Prostate gland (tissue), 2 donors: ENCODE data around the gene MPHOSPH9. TPM values are rescaled to one million over a fixed set of nuclear protein-coding genes. Genes with fewer than 3 reads are reported as not detected.

Experiments used
- DNase-seq: peaks from one replicate; pipeline ENCODE4 v3.0.0-alpha.2; 2019; ENCODE audit warnings: low spot score
- H3K27ac ChIP-seq, 2 donors: fragments of 200-600 bp; sonication (generic); 2 replicates each; pipeline ENCODE4 v1.5.1; 2017 to 2019
- H3K27me3 ChIP-seq: fragments of 200-600 bp; sonication (generic); replicated peaks from 2 replicates; pipeline ENCODE4 v1.5.1; 2019; ENCODE audit not compliant: insufficient read depth
- H3K36me3 ChIP-seq, 2 donors: fragments of 200-600 bp; sonication (generic); 1 replicate in 1 of 2; 2 replicates in 1 of 2; pipeline versions ENCODE4 v1.5.1 to v1.8.1; 2017 to 2019
- H3K4me1 ChIP-seq: fragments of 200-600 bp; sonication (generic); replicated peaks from 2 replicates; pipeline ENCODE4 v1.5.1; 2019
- H3K4me3 ChIP-seq, 2 donors: fragments of 200-600 bp; sonication (generic); 2 replicates each; pipeline ENCODE4 v1.5.1; 2017 to 2019
- H3K9me3 ChIP-seq: fragments of 200-600 bp; sonication (generic); 2 replicates; pipeline ENCODE4 v1.5.1; 2017
- POLR2A ChIP-seq: fragments of 450-650 bp; IDR thresholded peaks from one replicate; pipeline ENCODE4 v1.6.1; 2016; ENCODE audit warnings: antibody characterized with exemption, mild to moderate bottlenecking
- POLR2AphosphoS5 ChIP-seq: sonication (generic); formaldehyde crosslinking; IDR thresholded peaks from one replicate; pipeline ENCODE4 v1.6.1; 2017; ENCODE audit warnings: antibody characterized with exemption
- WGBS: methylation state at CpG from one replicate; pipeline ENCODE4 v1.1.5; 2018; 5-methylcytosine and 5-hydroxymethylcytosine counted together
- intact Hi-C: fragments of 100-400 bp; cut with DNase I; formaldehyde crosslinking; loops from one replicate; pipeline ENCODE4 v1.14.2; 2022
- total RNA-seq, 2 donors: library from RNA; depleted of rRNA; stranded (reverse); fragments of >200 nt; gene quantifications; one replicate each; pipeline ENCODE4 v1.1.0, GENCODE V29; 2016
- TF ChIP-seq, protein P1 (sequence below), 4 experiments: fragments of 200-600 bp in 2 of 4; fragments of 450-650 bp in 2 of 4; sonication (generic) in 2 of 4; IDR thresholded peaks; 1 replicate in 3 of 4; 2 replicates in 1 of 4; pipeline ENCODE4 v1.5.1; 2016 to 2019; ENCODE audit warnings: antibody characterized with exemption in 4 of 4, mild to moderate bottlenecking in 2 of 4, moderate library complexity in 2 of 4

Gene MPHOSPH9
- total RNA-seq, 2 donors from 2014 or later, result 24.3 to 25.0 TPM

DNA sequence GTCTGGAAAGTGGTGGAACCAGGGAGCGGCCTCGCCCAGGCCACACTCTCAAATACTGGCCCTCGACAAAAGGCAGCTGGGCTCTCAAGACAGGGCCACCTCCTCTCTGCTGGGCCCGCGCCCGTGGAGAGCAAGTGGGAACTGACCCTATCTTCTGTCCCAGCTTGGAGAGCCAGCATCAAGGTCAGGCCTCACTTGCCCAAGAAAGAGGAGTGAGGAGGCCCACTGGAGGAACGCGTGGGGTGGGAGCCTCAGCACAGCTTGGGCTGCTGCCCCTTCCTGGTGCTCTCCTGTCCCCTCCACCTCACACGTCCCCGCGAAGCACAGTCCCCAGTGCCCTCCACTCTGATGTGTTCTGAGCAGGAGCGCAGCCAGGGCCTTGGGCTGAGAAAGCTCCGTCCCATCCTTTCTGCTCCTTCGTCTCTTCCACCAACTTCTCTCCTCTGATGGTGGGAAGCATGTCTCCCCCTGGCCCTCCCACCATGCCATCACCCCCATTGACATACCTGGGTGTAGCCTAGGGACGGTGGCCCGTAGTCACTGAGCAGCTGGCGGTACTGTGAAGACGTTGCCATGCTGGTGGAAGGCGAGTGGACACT lies 33.8 kb upstream of the MPHOSPH9 start:
- no peak for TF ChIP-seq POLR2AphosphoS5
- TF ChIP-seq, protein P1, sequence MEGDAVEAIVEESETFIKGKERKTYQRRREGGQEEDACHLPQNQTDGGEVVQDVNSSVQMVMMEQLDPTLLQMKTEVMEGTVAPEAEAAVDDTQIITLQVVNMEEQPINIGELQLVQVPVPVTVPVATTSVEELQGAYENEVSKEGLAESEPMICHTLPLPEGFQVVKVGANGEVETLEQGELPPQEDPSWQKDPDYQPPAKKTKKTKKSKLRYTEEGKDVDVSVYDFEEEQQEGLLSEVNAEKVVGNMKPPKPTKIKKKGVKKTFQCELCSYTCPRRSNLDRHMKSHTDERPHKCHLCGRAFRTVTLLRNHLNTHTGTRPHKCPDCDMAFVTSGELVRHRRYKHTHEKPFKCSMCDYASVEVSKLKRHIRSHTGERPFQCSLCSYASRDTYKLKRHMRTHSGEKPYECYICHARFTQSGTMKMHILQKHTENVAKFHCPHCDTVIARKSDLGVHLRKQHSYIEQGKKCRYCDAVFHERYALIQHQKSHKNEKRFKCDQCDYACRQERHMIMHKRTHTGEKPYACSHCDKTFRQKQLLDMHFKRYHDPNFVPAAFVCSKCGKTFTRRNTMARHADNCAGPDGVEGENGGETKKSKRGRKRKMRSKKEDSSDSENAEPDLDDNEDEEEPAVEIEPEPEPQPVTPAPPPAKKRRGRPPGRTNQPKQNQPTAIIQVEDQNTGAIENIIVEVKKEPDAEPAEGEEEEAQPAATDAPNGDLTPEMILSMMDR (IDR thresholded peaks at IDR 0.05), result no peak
- TF ChIP-seq POLR2A, result no peak
- Histone ChIP-seq H3K27ac (no peak overlapping the region), H3K4me1 (peaks cover 11% of the 10 kb centered on the region), H3K4me3 (no peak overlapping the region), H3K9me3 (no peaks in the 10 kb centered on the region), H3K27me3 (no peaks in the 10 kb centered on the region), H3K36me3 (peaks cover 4 to 6% of the 10 kb centered on the region in 2 donors)
- DNase-seq, result no peak
- intact Hi-C loops, result loop anchor here (5.0 kb wide), 1 partner anchor 336 kb away; the partner anchor contains the start of gene DDX55
- 88% methylated on average over 18 of the region's 19 CpGs for WGBS

GRCh38 chr12:123265851-123266678 lies 33.1 kb upstream of the MPHOSPH9 start:
- Histone ChIP-seq H3K36me3 (peaks cover 4 to 6% of the 10 kb centered on the region in 2 donors), H3K27me3 (no peaks in the 10 kb centered on the region), H3K9me3 (no peaks in the 10 kb centered on the region), H3K4me1 (peaks cover 11% of the 10 kb centered on the region), H3K4me3 (no peak overlapping the region), H3K27ac (no peak overlapping the region)
- DNase-seq, result no peak
- TF ChIP-seq, protein P1 (IDR thresholded peaks at IDR 0.05), result no peak
- 76% methylated on average over 35 of the region's 35 CpGs for WGBS
- intact Hi-C loops, result loop anchor here (5.0 kb wide), 1 partner anchor 336 kb away; the partner anchor contains the start of gene DDX55

- peaks cover 11% of the 10 kb centered on the region for H3K4me1 ChIP-seq
- no peak overlapping the region for H3K4me3 ChIP-seq
- 62% methylated on average over 7 of the region's 7 CpGs for WGBS
- TF ChIP-seq, protein P1 (IDR thresholded peaks at IDR 0.05), result no peak
- TF ChIP-seq POLR2AphosphoS5, result no peak
- TF ChIP-seq POLR2A, result no peak
- H3K27ac ChIP-seq, result no peak overlapping the region
- intact Hi-C loops, result loop anchor here (5.0 kb wide), 1 partner anchor 338 kb away; the partner anchor contains the start of gene DDX55
- H3K36me3 ChIP-seq, result peaks cover 4 to 6% of the 10 kb centered on the region in 2 donors
- no peaks in the 10 kb centered on the region for H3K9me3 ChIP-seq
- DNase-seq, result no peak
- H3K27me3 ChIP-seq, result no peaks in the 10 kb centered on the region
Observed at GRCh38 chr12:123264642-123265041, 31.7 kb upstream of the MPHOSPH9 start.

- 84% methylated on average over 8 of the region's 8 CpGs for WGBS
- no peak overlapping the region for H3K4me3 ChIP-seq
- H3K27me3 ChIP-seq, result no peaks in the 10 kb centered on the region
- no peaks in the 10 kb centered on the region for H3K9me3 ChIP-seq
- DNase-seq, result no peak
- peaks cover 4 to 6% of the 10 kb centered on the region in 2 donors for H3K36me3 ChIP-seq
- no peak overlapping the region for H3K27ac ChIP-seq
- intact Hi-C loops, result no loop called here
- TF ChIP-seq, protein P1 (IDR thresholded peaks at IDR 0.05), result no peak
- TF ChIP-seq POLR2AphosphoS5 (no peak), POLR2A (no peak)
- H3K4me1 ChIP-seq, result peaks cover under 1% of the 10 kb centered on the region
Observed at GRCh38 chr12:123263196-123263817, 30.4 kb upstream of the MPHOSPH9 start.
